ENCODE results near the gene CETN1. TPM values are rescaled to one million over a fixed set of nuclear protein-coding genes. Genes with fewer than 3 reads are reported as not detected.

CETN1 gene
- total and polyA plus RNA-seq, 2 of the 13 experiments (the other 11 are each of a cell fraction or from before 2014, with no cell fraction given) = not detected

DNA sequence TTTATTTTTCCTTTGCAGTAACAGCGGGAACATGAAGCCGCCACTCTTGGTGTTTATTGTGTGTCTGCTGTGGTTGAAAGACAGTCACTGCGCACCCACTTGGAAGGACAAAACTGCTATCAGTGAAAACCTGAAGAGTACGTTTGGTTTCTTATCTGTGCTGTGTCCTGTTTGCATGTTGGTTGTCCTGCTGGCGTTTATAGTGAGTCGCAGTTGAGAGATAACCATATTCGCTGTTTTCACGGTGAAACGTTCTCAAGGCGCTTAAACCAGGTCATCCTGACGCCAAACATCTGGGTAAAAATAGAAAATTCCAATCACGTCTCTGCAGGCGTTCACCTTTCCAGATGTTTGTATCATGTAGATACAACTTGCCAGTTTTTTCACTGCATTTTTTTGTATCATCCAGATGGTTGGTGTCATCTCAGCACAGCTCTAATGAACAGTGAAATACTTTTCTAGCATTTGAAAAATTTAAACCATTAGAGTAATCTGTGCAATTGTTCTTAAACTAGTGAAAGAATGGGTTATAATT, 37.9 kb downstream of the CETN1 start (continued):
- TF ChIP-seq NFE2L2 (IDR thresholded peaks at IDR 0.05; ENCODE audit: low read length) = no peak

- peaks cover 3% of the 10 kb centered on the region for H3K4me1 ChIP-seq (ENCODE audit: insufficient read depth, low read length)
- no peaks in the 10 kb centered on the region for H4K20me1 ChIP-seq (ENCODE audit: insufficient read depth, low read length)
- 12% methylated on average over 5 of the region's 5 CpGs for WGBS (ENCODE audit: low lambda C conversion rate)
- no peak overlapping the region for H2AFZ ChIP-seq (ENCODE audit: low read length)
- no peak for ATAC-seq
- BruUV-seq (replicated peaks) = no TSS peak
- H3K27ac ChIP-seq (ENCODE audit: extremely low read length, insufficient read depth, low read length) = no peak overlapping the region
- no peaks in the 10 kb centered on the region for H3K36me3 ChIP-seq (replicated peaks in 1 of 2; ENCODE audit: control insufficient read depth in 1 of 2, insufficient read depth in 2 of 2, low read length in 2 of 2)
- ChIA-PET POLR2A (no interaction called here), CTCF (ENCODE audit: low intra/inter-chr PET ratio, low total read pairs) (no interaction called here)
- H3K9ac ChIP-seq (ENCODE audit: insufficient read depth, low read depth, low read length) = no peak overlapping the region
- FAIRE-seq = no peak
- in situ Hi-C loops (cut with HindIII; ENCODE audit: extremely low pct_ligation_motif_present, low pct_unique_long_range_greater_than_20kb) = loop anchor here (10.0 to 25.0 kb wide), 2 partner anchors 219 to 344 kb away; no protein-coding TSS in a partner anchor
- no peak overlapping the region for H3K4me2 ChIP-seq (ENCODE audit: low read depth, low read length)
- H3K79me2 ChIP-seq (ENCODE audit: insufficient read depth, low read length) = no peaks in the 10 kb centered on the region
- DNase-seq (ENCODE audit: low spot score) = no peak
- H3K27me3 ChIP-seq (ENCODE audit: control insufficient read depth in 1 of 2, insufficient read depth in 2 of 2, low read length in 2 of 2) = peaks cover 0 to 5% of the 10 kb centered on the region in 2 experiments; a peak in 3 of 5 replicates
- no peaks in the 10 kb centered on the region for H3K9me3 ChIP-seq (ENCODE audit: low read length)
- no peak overlapping the region for H3K4me3 ChIP-seq (replicated peaks in 1 of 3; ENCODE audit: insufficient read depth in 1 of 3, low read depth in 2 of 3, low read length in 3 of 3)
- intact Hi-C loops (cut with micrococcal nuclease; ENCODE audit: unreplicated experiment) = no loop called here
- TF ChIP-seq KLF11 (CRISPR knock-in tag; IDR thresholded peaks at IDR 0.05) (no peak), SMC3 (IDR thresholded peaks at IDR 0.05; ENCODE audit: low read length) (no peak), ZFY (CRISPR knock-in tag; IDR thresholded peaks at IDR 0.05) (no peak), JDP2 (CRISPR knock-in tag; IDR thresholded peaks at IDR 0.05; ENCODE audit: borderline replicate concordance) (no peak), BRF2 (CRISPR knock-in tag; IDR thresholded peaks at IDR 0.05) (no peak), ATF2 (CRISPR knock-in tag; IDR thresholded peaks at IDR 0.05) (no peak), ZNF510 (CRISPR knock-in tag; IDR thresholded peaks at IDR 0.05; ENCODE audit: low read depth) (no peak), MXD1 (CRISPR knock-in tag; IDR thresholded peaks at IDR 0.05) (no peak), ZNF607 (CRISPR knock-in tag; IDR thresholded peaks at IDR 0.05; ENCODE audit: borderline replicate concordance) (no peak), ATF1 (CRISPR knock-in tag; IDR thresholded peaks at IDR 0.05) (no peak), CHD2 (IDR thresholded peaks at IDR 0.05; ENCODE audit: low read depth, low read length) (no peak)
- TF ChIP-seq, protein P1, sequence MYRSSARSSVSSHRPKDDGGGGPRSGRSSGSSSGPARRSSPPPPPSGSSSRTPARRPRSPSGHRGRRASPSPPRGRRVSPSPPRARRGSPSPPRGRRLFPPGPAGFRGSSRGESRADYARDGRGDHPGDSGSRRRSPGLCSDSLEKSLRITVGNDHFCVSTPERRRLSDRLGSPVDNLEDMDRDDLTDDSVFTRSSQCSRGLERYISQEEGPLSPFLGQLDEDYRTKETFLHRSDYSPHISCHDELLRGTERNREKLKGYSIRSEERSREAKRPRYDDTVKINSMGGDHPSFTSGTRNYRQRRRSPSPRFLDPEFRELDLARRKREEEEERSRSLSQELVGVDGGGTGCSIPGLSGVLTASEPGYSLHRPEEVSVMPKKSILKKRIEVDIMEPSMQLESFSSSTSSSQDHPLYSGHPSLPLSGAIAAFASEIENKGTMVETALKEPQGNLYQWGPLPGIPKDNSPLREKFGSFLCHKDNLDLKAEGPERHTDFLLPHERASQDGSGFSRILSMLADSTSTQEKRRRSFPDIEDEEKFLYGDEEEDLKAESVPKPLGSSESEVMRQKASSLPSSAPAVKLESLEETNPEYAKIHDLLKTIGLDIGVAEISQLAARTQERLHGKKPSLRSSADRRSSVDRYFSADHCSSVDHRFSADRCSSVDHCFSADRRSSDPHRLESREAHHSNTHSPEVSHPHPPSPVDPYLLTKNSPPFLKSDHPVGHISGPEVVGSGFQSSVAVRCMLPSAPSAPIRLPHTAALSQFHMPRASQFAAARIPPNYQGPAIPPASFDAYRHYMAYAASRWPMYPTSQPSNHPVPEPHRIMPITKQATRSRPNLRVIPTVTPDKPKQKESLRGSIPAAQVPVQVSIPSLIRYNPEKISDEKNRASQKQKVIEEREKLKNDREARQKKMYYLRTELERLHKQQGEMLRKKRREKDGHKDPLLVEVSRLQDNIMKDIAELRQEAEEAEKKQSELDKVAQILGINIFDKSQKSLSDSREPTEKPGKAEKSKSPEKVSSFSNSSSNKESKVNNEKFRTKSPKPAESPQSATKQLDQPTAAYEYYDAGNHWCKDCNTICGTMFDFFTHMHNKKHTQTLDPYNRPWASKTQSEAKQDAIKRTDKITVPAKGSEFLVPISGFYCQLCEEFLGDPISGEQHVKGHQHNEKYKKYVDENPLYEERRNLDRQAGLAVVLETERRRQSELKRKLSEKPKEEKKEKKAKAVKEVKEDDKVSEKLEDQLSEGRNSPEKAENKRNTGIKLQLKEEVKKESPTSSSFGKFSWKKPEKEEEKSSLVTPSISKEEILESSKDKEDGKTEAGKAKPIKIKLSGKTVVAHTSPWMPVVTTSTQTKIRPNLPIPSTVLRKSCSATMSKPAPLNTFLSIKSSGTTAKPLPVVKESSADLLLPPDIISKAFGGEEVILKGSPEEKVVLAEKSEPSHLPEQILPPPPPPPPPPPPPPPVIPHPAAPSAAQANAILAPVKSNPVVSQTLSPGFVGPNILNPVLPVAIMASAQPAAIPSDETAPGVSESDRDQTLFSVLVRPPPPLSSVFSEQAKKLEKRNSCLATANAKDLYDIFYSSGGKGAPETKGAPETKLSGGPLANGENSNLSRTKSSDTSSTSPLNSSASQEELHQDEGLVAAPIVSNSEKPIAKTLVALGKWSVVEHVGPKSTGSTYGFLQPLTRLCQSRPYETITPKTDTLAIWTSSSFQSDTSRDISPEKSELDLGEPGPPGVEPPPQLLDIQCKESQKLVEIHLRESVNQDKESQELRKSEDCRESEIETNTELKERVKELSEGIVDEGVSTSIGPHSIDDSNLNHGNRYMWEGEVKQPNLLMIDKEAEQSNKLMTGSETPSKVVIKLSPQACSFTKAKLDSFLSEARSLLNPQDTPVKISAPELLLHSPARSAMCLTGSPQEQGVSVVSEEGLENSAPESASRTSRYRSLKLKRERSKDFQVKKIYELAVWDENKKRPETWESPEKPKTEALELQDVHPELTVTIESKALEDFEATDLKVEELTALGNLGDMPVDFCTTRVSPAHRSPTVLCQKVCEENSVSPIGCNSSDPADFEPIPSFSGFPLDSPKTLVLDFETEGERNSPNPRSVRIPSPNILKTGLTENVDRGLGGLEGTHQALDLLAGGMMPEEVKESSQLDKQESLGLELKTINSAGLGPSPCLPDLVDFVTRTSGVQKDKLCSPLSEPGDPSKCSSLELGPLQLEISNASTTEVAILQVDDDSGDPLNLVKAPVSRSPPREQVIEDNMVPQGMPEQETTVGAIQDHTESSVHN (CRISPR knock-in tag; IDR thresholded peaks at IDR 0.05) = no peak
Measured at GRCh38 chr18:618618-619017, 38.4 kb downstream of the CETN1 start.

Measured in HepG2 (cell line).